Measurements from ENCODE around the gene FZD8. TPM values are rescaled to one million over a fixed set of nuclear protein-coding genes. Genes with fewer than 3 reads are reported as not detected.

The FZD8 gene
- total RNA-seq, 4 donors from 2014 or later: 3.5 to 10.3 (median 6.0) TPM

- Histone ChIP-seq H3K4me3 (peak overlapping the region; percentile 94), H3K36me3 (no peaks in the 10 kb centered on the region), H3K9me3 (no peaks in the 10 kb centered on the region), H3K27ac (peak overlapping the region; percentile 82), H3K4me1 (peaks cover 61% of the 10 kb centered on the region), H3K27me3 (peaks cover 7% of the 10 kb centered on the region)
- no peak for TF ChIP-seq POLR2A (IDR thresholded peaks at IDR 0.05)
- TF ChIP-seq EP300 (IDR thresholded peaks at IDR 0.05): no peak
- no peak for TF ChIP-seq POLR2AphosphoS5 (IDR thresholded peaks at IDR 0.05)
- TF ChIP-seq, protein P1, sequence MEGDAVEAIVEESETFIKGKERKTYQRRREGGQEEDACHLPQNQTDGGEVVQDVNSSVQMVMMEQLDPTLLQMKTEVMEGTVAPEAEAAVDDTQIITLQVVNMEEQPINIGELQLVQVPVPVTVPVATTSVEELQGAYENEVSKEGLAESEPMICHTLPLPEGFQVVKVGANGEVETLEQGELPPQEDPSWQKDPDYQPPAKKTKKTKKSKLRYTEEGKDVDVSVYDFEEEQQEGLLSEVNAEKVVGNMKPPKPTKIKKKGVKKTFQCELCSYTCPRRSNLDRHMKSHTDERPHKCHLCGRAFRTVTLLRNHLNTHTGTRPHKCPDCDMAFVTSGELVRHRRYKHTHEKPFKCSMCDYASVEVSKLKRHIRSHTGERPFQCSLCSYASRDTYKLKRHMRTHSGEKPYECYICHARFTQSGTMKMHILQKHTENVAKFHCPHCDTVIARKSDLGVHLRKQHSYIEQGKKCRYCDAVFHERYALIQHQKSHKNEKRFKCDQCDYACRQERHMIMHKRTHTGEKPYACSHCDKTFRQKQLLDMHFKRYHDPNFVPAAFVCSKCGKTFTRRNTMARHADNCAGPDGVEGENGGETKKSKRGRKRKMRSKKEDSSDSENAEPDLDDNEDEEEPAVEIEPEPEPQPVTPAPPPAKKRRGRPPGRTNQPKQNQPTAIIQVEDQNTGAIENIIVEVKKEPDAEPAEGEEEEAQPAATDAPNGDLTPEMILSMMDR (IDR thresholded peaks at IDR 0.05): no peak
- peak in 1 of 2 donors; percentile 74 for DNase-seq (ENCODE audit: low spot score in 2 of 2)
- 0% methylated on average over 11 of the region's 72 CpGs for WGBS
These were observed 983 bp downstream of the FZD8 start for GRCh38 chr10:35640951-35641675.

DNA sequence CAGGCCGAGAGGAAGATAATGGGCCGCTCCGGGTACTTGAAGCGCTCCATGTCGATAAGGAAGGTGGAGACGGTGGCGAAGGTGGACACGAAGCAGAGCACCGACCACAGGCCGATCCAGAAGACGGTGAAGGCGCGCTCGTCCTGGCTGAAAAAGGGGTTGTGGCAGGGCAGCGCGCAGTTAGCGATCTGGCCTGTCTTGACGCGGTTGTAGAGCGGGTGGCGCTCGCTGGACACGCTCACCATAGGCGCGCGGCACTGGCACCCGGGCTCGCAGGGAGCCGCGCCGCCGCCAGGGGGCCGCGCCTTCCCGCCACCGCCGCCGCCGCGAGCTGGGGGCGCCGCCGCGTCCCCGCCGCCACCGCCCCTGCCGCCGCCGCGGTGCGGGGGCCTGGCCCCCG, 1.6 kb downstream of the FZD8 start:
- Histone ChIP-seq H3K4me1 (peaks cover 67% of the 10 kb centered on the region), H3K27ac (no peak overlapping the region)
- peak in 1 of 2 donors; percentile 71 for DNase-seq (ENCODE audit: low spot score in 2 of 2)

DNA sequence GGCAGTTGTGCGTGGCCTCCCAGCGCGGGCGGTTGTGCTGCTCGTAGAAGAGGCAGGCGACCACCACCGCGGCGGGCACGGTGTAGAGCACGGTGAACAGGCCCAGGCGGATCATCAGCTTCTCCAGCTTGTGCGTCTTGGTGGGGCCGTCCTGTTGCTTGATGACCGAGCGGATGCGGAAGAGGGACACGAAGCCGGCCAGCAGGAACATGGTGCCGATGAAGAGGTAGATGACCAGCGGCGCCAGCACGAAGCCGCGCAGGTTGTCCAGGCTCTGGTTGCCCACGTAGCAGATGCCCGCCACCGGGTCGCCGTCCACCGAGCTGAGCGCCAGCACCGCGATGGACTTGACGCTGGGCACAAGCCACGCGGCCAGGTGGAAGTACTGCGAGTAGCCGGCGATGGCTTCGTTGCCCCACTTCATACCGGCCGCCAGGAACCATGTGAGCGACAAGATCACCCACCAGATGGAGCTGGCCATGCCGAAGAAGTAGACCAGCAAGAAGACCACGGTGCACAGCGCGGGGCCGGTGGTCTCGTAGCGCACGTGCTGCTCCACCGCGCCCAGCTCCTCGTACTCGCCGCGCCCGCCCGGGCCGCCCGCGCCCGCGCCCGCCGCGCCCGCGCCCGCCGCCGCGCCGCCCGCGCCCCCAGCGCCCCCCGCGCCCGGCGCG, 2.2 kb downstream of the FZD8 start:
- WGBS: 16% methylated on average over 29 of the region's 83 CpGs
- Histone ChIP-seq H3K27ac (no peak overlapping the region), H3K4me1 (peaks cover 67% of the 10 kb centered on the region), H3K4me3 (peak overlapping the region; percentile 94), H3K36me3 (no peaks in the 10 kb centered on the region), H3K9me3 (no peaks in the 10 kb centered on the region), H3K27me3 (peaks cover 7% of the 10 kb centered on the region)
- TF ChIP-seq EP300 (IDR thresholded peaks at IDR 0.05): no peak
- TF ChIP-seq, protein P1 (IDR thresholded peaks at IDR 0.05): no peak
- TF ChIP-seq POLR2AphosphoS5 (IDR thresholded peaks at IDR 0.05): no peak
- no peak for TF ChIP-seq POLR2A (IDR thresholded peaks at IDR 0.05)
- DNase-seq (ENCODE audit: low spot score in 2 of 2): peak in 1 of 2 donors; percentile 62

More for the DNA sequence above, 1.6 kb downstream of the FZD8 start:
- Histone ChIP-seq H3K9me3 (no peaks in the 10 kb centered on the region), H3K4me3 (peak overlapping the region; percentile 94), H3K36me3 (no peaks in the 10 kb centered on the region), H3K27me3 (peaks cover 7% of the 10 kb centered on the region)
- TF ChIP-seq, protein P1 (IDR thresholded peaks at IDR 0.05): peak in 1 of 2 donors; percentile 45
- TF ChIP-seq EP300 (IDR thresholded peaks at IDR 0.05): no peak
- no CpG with 5 or more reads among the region's 53 CpGs for WGBS

- no peak for DNase-seq (ENCODE audit: low spot score in 2 of 2)
- Histone ChIP-seq H3K27me3 (peaks cover 7% of the 10 kb centered on the region), H3K27ac (no peak overlapping the region), H3K4me1 (peaks cover 63% of the 10 kb centered on the region), H3K36me3 (no peaks in the 10 kb centered on the region), H3K9me3 (no peaks in the 10 kb centered on the region), H3K4me3 (peak overlapping the region; percentile 94)
- 64% methylated on average over 10 of the region's 57 CpGs for WGBS
- TF ChIP-seq EP300 (IDR thresholded peaks at IDR 0.05) (no peak), POLR2AphosphoS5 (IDR thresholded peaks at IDR 0.05) (no peak), POLR2A (IDR thresholded peaks at IDR 0.05) (no peak)
- TF ChIP-seq, protein P1 (IDR thresholded peaks at IDR 0.05): no peak
These were observed 2.9 kb downstream of the FZD8 start for GRCh38 chr10:35639021-35639727.

DNA sequence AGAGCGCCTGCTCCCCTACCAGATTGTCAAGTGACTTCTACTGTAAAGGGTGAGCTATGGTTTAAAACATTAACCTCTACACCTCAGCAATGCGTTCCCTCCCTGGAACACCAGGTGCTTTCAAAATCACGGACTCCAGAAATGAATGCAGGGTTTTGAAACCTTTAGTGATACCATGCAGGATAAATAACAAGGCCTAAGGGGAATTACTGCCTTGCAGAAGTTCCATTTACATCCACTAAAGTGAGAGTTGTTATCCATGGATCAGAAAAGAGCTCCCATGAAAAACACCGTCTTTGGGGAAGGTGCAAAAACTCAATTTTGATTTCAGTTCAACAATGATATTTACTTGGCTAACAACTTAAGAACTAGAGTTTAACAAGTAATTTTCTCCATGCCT, 4.0 kb downstream of the FZD8 start:
- TF ChIP-seq, protein P1 (IDR thresholded peaks at IDR 0.05): no peak
- TF ChIP-seq POLR2AphosphoS5 (IDR thresholded peaks at IDR 0.05): no peak
- no peak for TF ChIP-seq EP300 (IDR thresholded peaks at IDR 0.05)
- TF ChIP-seq POLR2A (IDR thresholded peaks at IDR 0.05): no peak
- Histone ChIP-seq H3K27ac (no peak overlapping the region), H3K27me3 (peaks cover 7% of the 10 kb centered on the region), H3K4me1 (peaks cover 53% of the 10 kb centered on the region), H3K36me3 (no peaks in the 10 kb centered on the region), H3K4me3 (no peak overlapping the region), H3K9me3 (no peaks in the 10 kb centered on the region)
- 91% methylated on average over 4 of the region's 4 CpGs for WGBS
- no peak for DNase-seq (ENCODE audit: low spot score in 2 of 2)

All from suprapubic skin (tissue), 4 donors.